K562 (cell line): ENCODE results near the gene DLGAP1. TPM values are rescaled to one million over a fixed set of nuclear protein-coding genes. Genes with fewer than 3 reads are reported as not detected.

ENCODE experiments used
- ARID4B ChIP-seq: sonication (generic); formaldehyde crosslinking; IDR thresholded peaks from 2 replicates; pipeline ENCODE4 v1.8.0; 2022; ENCODE audit warnings: mild to moderate bottlenecking, missing genetic modification reagents
- BDP1 ChIP-seq: IDR thresholded peaks from 3 replicates; pipeline ENCODE4 v1.6.1; 2011; ENCODE audit not compliant: insufficient read length, insufficient read depth
- COPS2 ChIP-seq: fragments of 450-650 bp; conservative IDR thresholded peaks from 2 replicates; pipeline ENCODE4 v1.6.1; 2016; ENCODE audit warnings: mild to moderate bottlenecking, moderate library complexity
- HEY1 ChIP-seq: fragments of 250-450 bp; sonication (Bioruptor Pico); IDR thresholded peaks from 2 replicates; pipeline ENCODE4 v1.5.0; 2020; ENCODE audit warnings: mild to moderate bottlenecking, moderate library complexity, borderline replicate concordance
- TFAM ChIP-seq: fragments of 250-450 bp; sonication (Bioruptor Pico); conservative IDR thresholded peaks from 2 replicates; pipeline ENCODE4 v1.5.0; 2021; ENCODE audit warnings: mild to moderate bottlenecking, moderate library complexity
- ZFP1 ChIP-seq: fragments of 450-650 bp; formaldehyde crosslinking; IDR thresholded peaks from 2 replicates; pipeline ENCODE4 v1.4.0; 2020; ENCODE audit warnings: mild to moderate bottlenecking, mixed read lengths
- ZHX1 ChIP-seq: fragments of 150-350 bp; conservative IDR thresholded peaks from 2 replicates; pipeline ENCODE4 v1.6.1; 2014; ENCODE audit warnings: low read length
- ZNF445 ChIP-seq: fragments of 250-450 bp; sonication (Bioruptor Pico); IDR thresholded peaks from 2 replicates; pipeline ENCODE4 v1.4.0; 2020; ENCODE audit warnings: low read depth, mild to moderate bottlenecking, moderate library complexity
- polyA plus RNA-seq, 8 experiments: library from polyadenylated mRNA; depleted of rRNA in 4 of 8; stranded (reverse) in 5 of 8; unstranded in 3 of 8; fragments of >200 nt; fragmentation: Nextera tagmentation in 2 of 8; fragmentation: Illumina TruSeq in 1 of 8; extraction: Ambion mirVana in 2 of 8; extraction: Trizol in 1 of 8; gene quantifications; 2 replicates each; pipeline versions ENCODE4 v1.2.1 to v1.2.3, GENCODE V29; 2011 to 2014; ENCODE audit warnings: inconsistent platforms in 1 of 8, missing spikeins in 1 of 8
- total RNA-seq, 7 experiments: library from RNA; depleted of rRNA in 6 of 7; stranded (reverse); fragments of >200 nt in 6 of 7; fragmentation: Illumina TruSeq in 2 of 7; extraction: Trizol in 2 of 7; gene quantifications; 2 replicates each; pipeline versions ENCODE4 v1.2.1 to v1.2.3, GENCODE V29; 2011 to 2021; ENCODE audit warnings: low replicate concordance in 1 of 7
- TF ChIP-seq, protein P1 (sequence below), 2 experiments: fragments of 450-650 bp in 1 of 2; sonication (generic) in 1 of 2; formaldehyde crosslinking in 1 of 2; IDR thresholded peaks; 2 replicates each; pipeline versions ENCODE4 v1.7.1 to v1.9.0; 2016 to 2022; ENCODE audit warnings: inconsistent platforms in 1 of 2, mild to moderate bottlenecking in 1 of 2, missing genetic modification reagents in 1 of 2

The DLGAP1 gene
- total and polyA plus RNA-seq, 9 of the 15 experiments (the other 6 are each of a cell fraction or from before 2014, with no cell fraction given), result 0.04 to 0.22 (median 0.08) TPM

DNA sequence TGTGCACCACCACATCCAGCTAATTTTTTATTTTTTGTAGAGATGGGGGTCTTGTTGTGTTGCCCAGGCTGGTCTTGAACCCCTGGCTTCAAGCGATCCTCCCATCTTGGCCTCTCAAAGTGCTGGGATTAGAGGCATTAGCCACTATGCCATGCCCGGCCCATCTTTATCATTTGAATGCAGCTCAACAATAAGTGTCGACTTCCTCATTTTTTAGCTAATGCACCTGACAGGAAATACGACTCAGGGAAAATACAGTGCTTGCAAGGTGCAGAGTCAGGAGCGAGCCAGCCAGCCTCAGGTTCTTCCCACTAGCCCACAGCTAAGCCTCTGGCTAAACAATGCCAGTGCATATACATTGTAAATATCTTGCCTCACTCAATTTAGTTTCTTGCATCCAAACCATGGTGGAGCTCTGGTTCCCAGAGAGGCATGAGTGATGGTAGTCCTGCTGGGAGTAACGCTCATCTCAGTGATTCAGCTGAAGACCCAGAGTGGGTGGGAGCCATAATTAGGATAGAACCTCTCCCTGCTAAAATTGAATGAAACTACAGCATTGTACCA lies 870.1 kb downstream of the DLGAP1 start (continued):
- no peak for TF ChIP-seq BDP1
- TF ChIP-seq ZHX1, result no peak
- no peak for TF ChIP-seq ZFP1 (CRISPR knock-in tag)
- no peak for TF ChIP-seq HEY1
- no peak for TF ChIP-seq ZNF445 (CRISPR knock-in tag)
- no peak for TF ChIP-seq ARID4B (CRISPR knock-in tag)
- TF ChIP-seq, protein P1, sequence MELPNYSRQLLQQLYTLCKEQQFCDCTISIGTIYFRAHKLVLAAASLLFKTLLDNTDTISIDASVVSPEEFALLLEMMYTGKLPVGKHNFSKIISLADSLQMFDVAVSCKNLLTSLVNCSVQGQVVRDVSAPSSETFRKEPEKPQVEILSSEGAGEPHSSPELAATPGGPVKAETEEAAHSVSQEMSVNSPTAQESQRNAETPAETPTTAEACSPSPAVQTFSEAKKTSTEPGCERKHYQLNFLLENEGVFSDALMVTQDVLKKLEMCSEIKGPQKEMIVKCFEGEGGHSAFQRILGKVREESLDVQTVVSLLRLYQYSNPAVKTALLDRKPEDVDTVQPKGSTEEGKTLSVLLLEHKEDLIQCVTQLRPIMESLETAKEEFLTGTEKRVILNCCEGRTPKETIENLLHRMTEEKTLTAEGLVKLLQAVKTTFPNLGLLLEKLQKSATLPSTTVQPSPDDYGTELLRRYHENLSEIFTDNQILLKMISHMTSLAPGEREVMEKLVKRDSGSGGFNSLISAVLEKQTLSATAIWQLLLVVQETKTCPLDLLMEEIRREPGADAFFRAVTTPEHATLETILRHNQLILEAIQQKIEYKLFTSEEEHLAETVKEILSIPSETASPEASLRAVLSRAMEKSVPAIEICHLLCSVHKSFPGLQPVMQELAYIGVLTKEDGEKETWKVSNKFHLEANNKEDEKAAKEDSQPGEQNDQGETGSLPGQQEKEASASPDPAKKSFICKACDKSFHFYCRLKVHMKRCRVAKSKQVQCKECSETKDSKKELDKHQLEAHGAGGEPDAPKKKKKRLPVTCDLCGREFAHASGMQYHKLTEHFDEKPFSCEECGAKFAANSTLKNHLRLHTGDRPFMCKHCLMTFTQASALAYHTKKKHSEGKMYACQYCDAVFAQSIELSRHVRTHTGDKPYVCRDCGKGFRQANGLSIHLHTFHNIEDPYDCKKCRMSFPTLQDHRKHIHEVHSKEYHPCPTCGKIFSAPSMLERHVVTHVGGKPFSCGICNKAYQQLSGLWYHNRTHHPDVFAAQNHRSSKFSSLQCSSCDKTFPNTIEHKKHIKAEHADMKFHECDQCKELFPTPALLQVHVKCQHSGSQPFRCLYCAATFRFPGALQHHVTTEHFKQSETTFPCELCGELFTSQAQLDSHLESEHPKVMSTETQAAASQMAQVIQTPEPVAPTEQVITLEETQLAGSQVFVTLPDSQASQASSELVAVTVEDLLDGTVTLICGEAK (IDR thresholded peaks at IDR 0.05), result no peak
- TF ChIP-seq, protein P1 (CRISPR knock-in tag; IDR thresholded peaks at IDR 0.05), result no peak
- no peak for TF ChIP-seq TFAM
- TF ChIP-seq COPS2, result no peak
